ENCODE results near the gene PPDPF.
"Not testable (repeated sequence)": the region's sequence is repeated elsewhere in the genome, so short reads cannot be mapped to it uniquely, and the experiment has no call there.

PPDPF gene

GRCh38 chr20:63500902-63501817, 19.4 kb upstream of the PPDPF start:
- DNase-seq: no peak

GRCh38 chr20:63501818-63502670, 18.5 kb upstream of the PPDPF start:
- no peak for DNase-seq

- DNase-seq: no peak
Observed at GRCh38 chr20:63502671-63503172, 17.8 kb upstream of the PPDPF start.

GRCh38 chr20:63503524-63503923, 17.0 kb upstream of the PPDPF start:
- DNase-seq: no peak

- no peak for DNase-seq
Observed at GRCh38 chr20:63504642-63505041, 15.9 kb upstream of the PPDPF start.

- no peak for DNase-seq
Observed at GRCh38 chr20:63505281-63505680, 15.3 kb upstream of the PPDPF start.

- DNase-seq: no peak
Observed at GRCh38 chr20:63505723-63506122, 14.8 kb upstream of the PPDPF start.

- no peak for DNase-seq
Observed at GRCh38 chr20:63507083-63507743, 13.4 kb upstream of the PPDPF start.

GRCh38 chr20:63508072-63508768, 12.3 kb upstream of the PPDPF start:
- DNase-seq: no peak

GRCh38 chr20:63509088-63509564, 11.4 kb upstream of the PPDPF start:
- DNase-seq: no peak

- DNase-seq: no peak
Observed at GRCh38 chr20:63513207-63513606, 7.4 kb upstream of the PPDPF start.

- not testable (repeated sequence) for DNase-seq
Observed at GRCh38 chr20:63514520-63514919, 6.0 kb upstream of the PPDPF start.

GRCh38 chr20:63517376-63518309, 2.9 kb upstream of the PPDPF start:
- DNase-seq: no peak

GRCh38 chr20:63518351-63518861, 2.2 kb upstream of the PPDPF start:
- DNase-seq: no peak

- DNase-seq: no peak
Observed at GRCh38 chr20:63518946-63519667, 1.5 kb upstream of the PPDPF start.

- peak; percentile 60 for DNase-seq
Observed at GRCh38 chr20:63519668-63520503, 679 bp upstream of the PPDPF start.

- DNase-seq: peak; percentile 55
Observed at GRCh38 chr20:63520934-63521601, 503 bp downstream of the PPDPF start.

GRCh38 chr20:63521602-63522001, 1.0 kb downstream of the PPDPF start:
- DNase-seq: no peak

Data from T-helper 9 cell (primary cell).